Measurements from ENCODE around the gene NPTX1.

NPTX1 gene

GRCh38 chr17:80498920-80499410, 22.6 kb upstream of the NPTX1 start:
- no peak overlapping the region for H3K4me3 ChIP-seq (ENCODE audit: low read depth, low read length)
- DNase-seq (ENCODE audit: low read depth), result no peak
- TF ChIP-seq, protein P1, sequence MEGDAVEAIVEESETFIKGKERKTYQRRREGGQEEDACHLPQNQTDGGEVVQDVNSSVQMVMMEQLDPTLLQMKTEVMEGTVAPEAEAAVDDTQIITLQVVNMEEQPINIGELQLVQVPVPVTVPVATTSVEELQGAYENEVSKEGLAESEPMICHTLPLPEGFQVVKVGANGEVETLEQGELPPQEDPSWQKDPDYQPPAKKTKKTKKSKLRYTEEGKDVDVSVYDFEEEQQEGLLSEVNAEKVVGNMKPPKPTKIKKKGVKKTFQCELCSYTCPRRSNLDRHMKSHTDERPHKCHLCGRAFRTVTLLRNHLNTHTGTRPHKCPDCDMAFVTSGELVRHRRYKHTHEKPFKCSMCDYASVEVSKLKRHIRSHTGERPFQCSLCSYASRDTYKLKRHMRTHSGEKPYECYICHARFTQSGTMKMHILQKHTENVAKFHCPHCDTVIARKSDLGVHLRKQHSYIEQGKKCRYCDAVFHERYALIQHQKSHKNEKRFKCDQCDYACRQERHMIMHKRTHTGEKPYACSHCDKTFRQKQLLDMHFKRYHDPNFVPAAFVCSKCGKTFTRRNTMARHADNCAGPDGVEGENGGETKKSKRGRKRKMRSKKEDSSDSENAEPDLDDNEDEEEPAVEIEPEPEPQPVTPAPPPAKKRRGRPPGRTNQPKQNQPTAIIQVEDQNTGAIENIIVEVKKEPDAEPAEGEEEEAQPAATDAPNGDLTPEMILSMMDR (IDR thresholded peaks at IDR 0.05; ENCODE audit: control insufficient read depth, extremely low read depth, insufficient read depth), result no peak

DNA sequence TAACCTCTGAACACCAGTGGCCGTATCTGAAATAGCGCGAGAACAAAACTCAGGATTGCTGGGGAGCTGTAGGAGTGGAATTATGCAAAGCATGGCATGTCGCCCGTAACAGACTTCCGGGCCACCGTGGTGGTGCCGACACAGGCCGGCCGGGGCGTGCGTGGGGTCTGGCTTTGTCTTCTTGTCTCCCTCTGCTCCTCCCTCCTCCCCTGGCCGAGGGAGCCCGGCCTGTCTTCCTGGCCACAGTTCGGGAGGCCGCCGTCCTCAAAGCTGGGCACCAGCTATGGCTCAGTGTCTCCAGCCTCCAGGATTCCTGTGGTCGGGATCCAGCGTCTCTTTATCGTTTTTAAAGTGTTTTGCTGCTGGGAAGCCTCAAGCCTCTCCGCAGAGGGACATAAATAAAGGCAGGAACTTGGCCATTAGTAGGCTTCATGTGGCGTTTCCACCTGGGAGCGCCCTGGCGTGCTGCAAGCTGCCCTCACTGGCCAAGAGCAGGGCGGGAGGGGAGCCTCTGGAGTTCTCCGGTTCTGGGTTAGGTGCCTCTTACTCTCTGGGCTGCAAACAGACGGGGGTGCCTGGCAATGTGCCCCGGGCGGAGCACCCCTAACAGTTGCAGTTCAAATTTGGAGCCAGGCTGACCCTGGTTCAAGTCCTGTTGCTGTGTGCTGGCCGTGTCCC, 22.0 kb upstream of the NPTX1 start:
- no peak for DNase-seq (ENCODE audit: low read depth)
- TF ChIP-seq, protein P1 (IDR thresholded peaks at IDR 0.05; ENCODE audit: control insufficient read depth, extremely low read depth, insufficient read depth), result no peak
- no peak overlapping the region for H3K4me3 ChIP-seq (ENCODE audit: low read depth, low read length)

DNA sequence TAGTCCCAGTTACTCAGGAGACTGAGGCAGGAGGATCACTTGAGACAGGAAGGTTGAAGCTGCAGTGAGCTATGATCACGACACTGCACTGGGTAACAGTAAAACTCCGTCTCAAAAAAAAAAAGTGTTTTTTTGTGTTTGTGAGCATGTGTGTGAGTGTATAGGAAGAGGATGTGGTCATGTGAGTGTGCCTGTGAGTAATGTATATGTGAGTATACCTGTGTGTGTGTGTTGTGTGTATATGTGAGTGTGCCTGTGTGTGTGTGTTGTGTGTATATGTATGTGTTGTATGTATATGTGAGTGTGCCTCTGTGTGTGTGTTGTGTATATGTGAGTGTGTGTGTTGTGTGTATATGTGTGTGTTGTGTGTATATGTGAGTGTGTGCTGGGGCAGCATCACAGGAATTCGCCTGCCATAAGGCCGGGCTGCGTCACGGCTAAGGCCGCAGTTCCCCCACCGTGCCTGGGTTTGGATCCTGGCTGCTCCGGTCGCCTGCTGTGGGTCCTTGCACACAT, 21.4 kb upstream of the NPTX1 start:
- TF ChIP-seq, protein P1 (IDR thresholded peaks at IDR 0.05; ENCODE audit: control insufficient read depth, extremely low read depth, insufficient read depth), result no peak
- H3K4me3 ChIP-seq (ENCODE audit: low read depth, low read length), result no peak overlapping the region
- DNase-seq (ENCODE audit: low read depth), result no peak

- no peak overlapping the region for H3K4me3 ChIP-seq (ENCODE audit: low read depth, low read length)
- no peak for DNase-seq (ENCODE audit: low read depth)
- TF ChIP-seq, protein P1 (IDR thresholded peaks at IDR 0.05; ENCODE audit: control insufficient read depth, extremely low read depth, insufficient read depth), result no peak
These were observed 18.1 kb upstream of the NPTX1 start for GRCh38 chr17:80494547-80494946.

GRCh38 chr17:80492343-80493136, 16.1 kb upstream of the NPTX1 start:
- H3K4me3 ChIP-seq (ENCODE audit: low read depth, low read length), result no peak overlapping the region
- DNase-seq (ENCODE audit: low read depth), result no peak
- TF ChIP-seq, protein P1 (IDR thresholded peaks at IDR 0.05; ENCODE audit: control insufficient read depth, extremely low read depth, insufficient read depth), result no peak

DNA sequence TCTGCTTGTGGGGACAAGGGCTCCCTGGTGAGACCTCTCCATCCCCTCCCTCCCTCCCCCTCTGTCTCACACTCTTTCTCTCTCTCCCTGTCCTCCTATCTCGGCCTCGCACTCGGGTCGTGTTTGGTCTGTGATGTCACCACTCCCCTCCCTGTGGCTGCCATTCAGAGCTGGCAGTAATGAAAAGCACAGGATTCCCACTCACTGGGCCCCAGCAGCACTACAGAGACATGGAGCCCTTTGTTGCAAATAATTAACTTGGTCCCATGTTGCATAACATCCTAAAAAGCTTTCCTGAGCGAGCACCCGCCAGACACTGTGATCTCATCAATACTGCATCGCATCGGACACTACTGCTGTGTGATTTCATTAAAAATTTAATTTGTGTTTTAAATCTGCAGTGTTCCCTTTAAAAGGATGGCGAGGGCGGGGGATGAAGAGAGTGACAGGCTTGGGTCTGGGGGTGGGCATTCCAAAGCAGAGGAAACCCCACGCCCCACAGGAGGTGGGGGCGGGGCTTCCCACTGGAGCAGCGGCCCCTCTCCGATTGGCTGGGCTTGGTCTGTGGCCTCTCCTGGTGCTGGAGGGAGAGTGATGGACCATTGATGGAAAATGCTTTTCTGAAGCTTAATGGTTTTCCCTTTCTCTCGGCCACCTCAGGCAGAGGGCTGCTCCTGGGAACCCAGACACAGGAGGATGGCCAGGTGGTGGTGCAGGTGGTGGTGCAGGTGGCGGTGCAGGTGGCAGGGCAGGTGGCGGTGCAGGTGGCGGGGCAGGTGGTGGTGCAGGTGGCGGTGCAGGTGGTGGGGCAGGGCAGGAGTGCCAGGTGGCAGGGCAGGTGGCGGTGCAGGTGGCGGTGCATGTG, 15.3 kb upstream of the NPTX1 start:
- no peak for DNase-seq (ENCODE audit: low read depth)
- TF ChIP-seq, protein P1 (IDR thresholded peaks at IDR 0.05; ENCODE audit: control insufficient read depth, extremely low read depth, insufficient read depth), result no peak
- no peak overlapping the region for H3K4me3 ChIP-seq (ENCODE audit: low read depth, low read length)
